GM12891 (cell line): Measurements from ENCODE around the gene TRPC6.

Source experiments
- DNase-seq: peaks from one replicate; pipeline ENCODE4 v3.0.0; 2011; ENCODE audit warnings: low spot score; ENCODE audit not compliant: insufficient read length
- FAIRE-seq: peaks from 2 replicates; lab custom pipeline; 2011; peaks lifted over from hg19 to GRCh38; lab: Jason Lieb, UNC
- PAX5 ChIP-seq: IDR thresholded peaks from 2 replicates; pipeline ENCODE4 v1.6.1; 2011; ENCODE audit warnings: low read length, moderate library complexity, mild to moderate bottlenecking; ENCODE audit not compliant: insufficient read depth, severe bottlenecking
- POLR2A ChIP-seq: IDR thresholded peaks from 2 replicates; pipeline ENCODE4 v1.6.1; 2011; ENCODE audit warnings: low read depth, low read length, control low read depth
- POLR2AphosphoS5 ChIP-seq: IDR thresholded peaks from 2 replicates; pipeline ENCODE4 v1.6.1; 2011; ENCODE audit warnings: low read depth, low read length, control low read depth
- POU2F2 ChIP-seq: IDR thresholded peaks from 2 replicates; pipeline ENCODE4 v1.6.1; 2011; ENCODE audit warnings: low read depth, mild to moderate bottlenecking, control low read depth, low read length, moderate library complexity
- SPI1 ChIP-seq: IDR thresholded peaks from 2 replicates; pipeline ENCODE4 v1.6.1; 2011; ENCODE audit warnings: low read depth, low read length, control low read depth
- TAF1 ChIP-seq: IDR thresholded peaks from 2 replicates; pipeline ENCODE4 v1.6.1; 2011; ENCODE audit warnings: low read depth, low read length, control low read depth

TRPC6 gene

GRCh38 chr11:101487775-101488174 lies 96.0 kb downstream of the TRPC6 start:
- DNase-seq = no peak
- TF ChIP-seq POU2F2 (no peak), TAF1 (no peak), POLR2A (no peak), SPI1 (no peak), PAX5 (no peak), POLR2AphosphoS5 (no peak)
- FAIRE-seq = no peak

DNA sequence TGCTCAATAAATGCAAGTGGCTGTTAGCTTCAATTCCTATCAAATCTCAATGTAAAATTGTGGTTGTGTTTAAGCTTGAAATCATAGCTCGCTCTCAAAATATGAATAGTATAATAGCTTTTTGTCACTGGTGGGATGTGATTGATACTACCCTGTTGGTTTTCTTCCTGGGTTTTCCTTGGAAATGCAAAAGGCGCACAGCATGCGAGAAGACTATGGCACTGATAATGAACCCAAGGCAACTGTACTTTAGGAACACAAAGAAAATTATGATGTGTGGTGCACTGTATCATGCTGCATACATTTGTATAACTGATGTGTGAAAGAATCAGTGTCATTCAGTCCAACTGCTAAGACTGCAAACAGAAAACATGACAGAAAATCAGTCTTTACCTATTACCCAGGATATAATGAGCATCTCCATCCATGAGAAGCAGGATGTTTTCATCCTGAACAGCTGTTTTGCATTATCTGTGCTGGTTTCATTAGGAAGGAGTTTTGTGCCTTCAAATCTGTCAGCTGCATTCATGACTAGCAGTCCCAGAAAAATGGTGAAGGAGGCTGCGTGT lies 101.2 kb downstream of the TRPC6 start:
- FAIRE-seq (no peak), DNase-seq (no peak)
- no peak for TF ChIP-seq SPI1
- no peak for TF ChIP-seq POLR2AphosphoS5
- no peak for TF ChIP-seq PAX5
- TF ChIP-seq POU2F2 = no peak
- TF ChIP-seq POLR2A = no peak
- TF ChIP-seq TAF1 = no peak

GRCh38 chr11:101478587-101479369 lies 105.0 kb downstream of the TRPC6 start:
- no peak for TF ChIP-seq SPI1
- TF ChIP-seq TAF1 = no peak
- no peak for TF ChIP-seq POLR2AphosphoS5
- no peak for TF ChIP-seq POU2F2
- no peak for TF ChIP-seq PAX5
- no peak for TF ChIP-seq POLR2A
- FAIRE-seq (no peak), DNase-seq (no peak)

GRCh38 chr11:101477926-101478325 lies 105.9 kb downstream of the TRPC6 start:
- FAIRE-seq (no peak), DNase-seq (no peak)
- TF ChIP-seq TAF1 (no peak), PAX5 (no peak), POLR2AphosphoS5 (no peak), POLR2A (no peak), SPI1 (no peak), POU2F2 (no peak)

DNA sequence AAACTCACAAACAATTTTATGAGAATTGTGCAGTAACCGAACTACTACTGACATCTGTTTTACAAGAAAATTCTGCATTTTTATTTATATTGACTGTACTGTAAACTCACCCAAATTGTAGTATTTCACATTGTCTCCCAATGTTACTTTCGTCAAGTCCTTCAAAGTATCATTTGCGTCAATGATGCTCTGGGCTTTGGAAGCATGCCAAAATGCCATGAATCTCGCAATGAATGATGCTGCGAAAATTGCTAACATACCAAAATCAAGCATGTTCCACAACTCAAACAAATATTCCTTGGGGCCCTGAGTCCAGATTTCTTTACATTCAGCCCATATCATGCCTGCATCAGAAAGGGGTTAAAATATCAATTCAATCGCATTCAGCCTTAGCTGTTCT lies 107.6 kb downstream of the TRPC6 start:
- DNase-seq = no peak
- FAIRE-seq = no peak

DNA sequence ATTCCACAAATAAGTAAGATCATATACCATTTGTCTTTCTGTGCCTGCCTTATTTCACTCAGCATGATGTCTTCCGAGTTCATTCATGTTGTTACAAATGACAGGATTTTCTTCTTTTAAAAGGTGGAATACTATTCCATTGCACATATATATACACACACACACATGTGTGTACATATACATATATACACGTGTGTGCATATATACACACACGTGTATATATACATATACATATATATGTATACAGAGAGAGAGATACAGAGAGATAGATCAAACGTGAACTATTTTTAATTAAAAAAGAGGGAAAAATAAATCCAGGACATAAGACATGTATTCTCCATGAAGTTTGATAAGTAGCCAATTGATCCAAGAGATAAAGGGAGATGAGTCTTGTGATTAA lies 108.1 kb downstream of the TRPC6 start:
- no peak for DNase-seq
- TF ChIP-seq POLR2AphosphoS5 = no peak
- FAIRE-seq = no peak

More for the DNA sequence above, 107.6 kb downstream of the TRPC6 start:
- no peak for TF ChIP-seq POLR2A
- no peak for TF ChIP-seq TAF1
- TF ChIP-seq SPI1 = no peak
- TF ChIP-seq PAX5 = no peak
- TF ChIP-seq POU2F2 = no peak
- no peak for TF ChIP-seq POLR2AphosphoS5

GRCh38 chr11:101474666-101475065 lies 109.1 kb downstream of the TRPC6 start:
- no peak for TF ChIP-seq POU2F2
- no peak for TF ChIP-seq POLR2A
- no peak for TF ChIP-seq TAF1
- TF ChIP-seq PAX5 = no peak
- no peak for TF ChIP-seq SPI1
- TF ChIP-seq POLR2AphosphoS5 = no peak
- FAIRE-seq (no peak), DNase-seq (no peak)

DNA sequence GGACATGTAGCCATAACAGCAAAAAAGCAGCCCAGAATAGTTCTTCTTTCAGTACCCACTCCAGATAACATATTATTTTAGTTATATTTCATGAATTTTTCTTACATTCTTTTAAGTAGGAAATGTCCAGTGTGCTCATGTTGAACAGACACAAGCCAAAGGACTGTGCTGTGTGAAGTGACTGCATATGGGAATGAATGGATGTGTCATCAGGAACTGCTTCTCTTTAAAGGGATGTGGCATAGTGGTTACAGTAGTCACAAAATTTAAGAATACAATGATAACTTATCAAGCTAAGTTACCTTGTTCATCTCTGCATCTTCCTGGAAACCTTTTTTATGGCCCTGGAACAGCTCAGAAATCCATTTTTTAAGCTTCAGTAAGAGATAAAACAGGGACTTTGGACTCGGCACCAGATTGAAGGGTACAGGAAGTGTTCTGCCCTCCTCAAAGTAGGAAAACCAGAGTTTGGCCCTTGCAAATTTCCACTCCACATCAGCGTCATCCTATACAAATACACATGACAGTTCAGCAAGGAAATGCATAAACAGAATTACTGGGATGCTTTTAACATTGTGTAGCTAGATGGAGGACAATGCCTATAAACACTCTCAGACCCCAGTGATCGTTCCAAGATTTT lies 112.8 kb downstream of the TRPC6 start:
- FAIRE-seq = no peak
- TF ChIP-seq POLR2AphosphoS5 = no peak
- TF ChIP-seq TAF1 = no peak
- TF ChIP-seq POU2F2 = no peak
- TF ChIP-seq POLR2A = no peak
- no peak for TF ChIP-seq SPI1
- no peak for TF ChIP-seq PAX5
- no peak for DNase-seq

DNA sequence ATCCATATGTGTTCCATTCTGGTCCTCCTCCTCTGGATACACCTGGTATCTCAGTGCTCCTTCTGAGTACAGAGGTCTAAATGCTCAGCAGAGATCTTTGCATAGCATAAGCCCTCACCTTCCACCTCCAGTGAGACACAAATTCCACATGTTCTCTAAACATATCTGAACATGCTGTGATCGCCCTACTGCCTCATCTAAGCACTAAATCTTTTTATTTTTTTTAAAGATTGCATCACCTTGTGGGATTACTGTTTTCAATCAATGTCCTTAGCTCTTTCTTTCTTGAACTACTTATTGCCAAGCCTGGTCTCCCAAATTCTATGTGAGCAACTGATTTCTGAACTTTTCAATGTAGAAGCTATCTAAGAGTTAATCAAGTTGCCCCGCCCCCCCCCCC lies 113.4 kb downstream of the TRPC6 start:
- TF ChIP-seq POLR2AphosphoS5 (no peak), POLR2A (no peak), TAF1 (no peak), PAX5 (no peak), POU2F2 (no peak), SPI1 (no peak)
- FAIRE-seq = no peak
- no peak for DNase-seq
